Type B pancreatic cell (in vitro differentiated cells): ENCODE measurements around the gene PIP5K1C. TPM values are rescaled to one million over a fixed set of nuclear protein-coding genes. Genes with fewer than 3 reads are reported as not detected.
"Not testable (repeated sequence)": the region's sequence is repeated elsewhere in the genome, so short reads cannot be mapped to it uniquely, and the experiment has no call there.

ENCODE experiments used
- DNase-seq: peaks from one replicate; pipeline ENCODE4 v3.0.0; 2021; ENCODE audit warnings: mixed read lengths; ENCODE audit not compliant: unreplicated experiment; ENCODE audit errors: extremely low spot score
- H3K27ac Mint-ChIP-seq: 2 replicates; pipeline ENCODE4 v1.8.0; 2021; ENCODE audit warnings: mild to moderate bottlenecking, mixed read lengths
- H3K27me3 Mint-ChIP-seq: 2 replicates; pipeline ENCODE4 v1.8.0; 2021; ENCODE audit warnings: mixed read lengths
- H3K36me3 Mint-ChIP-seq: 2 replicates; pipeline ENCODE4 v1.8.0; 2021; ENCODE audit warnings: mixed read lengths
- H3K4me1 Mint-ChIP-seq: one replicate; pipeline ENCODE4 v1.8.0; 2021; ENCODE audit warnings: mixed read lengths; ENCODE audit not compliant: unreplicated experiment
- H3K4me3 Mint-ChIP-seq: 2 replicates; pipeline ENCODE4 v1.8.0; 2021; ENCODE audit warnings: mild to moderate bottlenecking, mixed read lengths
- H3K9me3 Mint-ChIP-seq: 2 replicates; pipeline ENCODE4 v1.8.0; 2021; ENCODE audit warnings: mixed read lengths
- CTCF ChIP-seq: fragments of 200-600 bp; sonication (generic); conservative IDR thresholded peaks from 2 replicates; pipeline ENCODE4 v1.5.0; 2021; ENCODE audit warnings: antibody characterized with exemption, mild to moderate bottlenecking
- total RNA-seq: library from RNA; stranded (reverse); gene quantifications from 2 replicates; pipeline ENCODE4 v1.2.1, GENCODE V29; 2021; ENCODE audit warnings: low replicate concordance

Gene PIP5K1C
- total RNA-seq, 1 donor from 2014 or later = 44.5 TPM

- no peak for DNase-seq
- no peak overlapping the region for H3K4me3 Mint-ChIP-seq
- no peaks in the 10 kb centered on the region for H3K27me3 Mint-ChIP-seq
- no peak for TF ChIP-seq CTCF
- H3K4me1 Mint-ChIP-seq = no peaks in the 10 kb centered on the region
- H3K9me3 Mint-ChIP-seq = no peaks in the 10 kb centered on the region
- H3K36me3 Mint-ChIP-seq = no peaks in the 10 kb centered on the region
- no peak overlapping the region for H3K27ac Mint-ChIP-seq
These were observed 66.7 kb downstream of the PIP5K1C start for GRCh38 chr19:3633559-3633988.

- H3K27me3 Mint-ChIP-seq = no peaks in the 10 kb centered on the region
These were observed 67.3 kb downstream of the PIP5K1C start for GRCh38 chr19:3632739-3633558.

GRCh38 chr19:3632098-3632497 lies 68.2 kb downstream of the PIP5K1C start:
- no peaks in the 10 kb centered on the region for H3K9me3 Mint-ChIP-seq
- no peak overlapping the region for H3K27ac Mint-ChIP-seq
- no peak for DNase-seq
- peaks cover under 1% of the 10 kb centered on the region for H3K36me3 Mint-ChIP-seq
- no peak overlapping the region for H3K4me3 Mint-ChIP-seq
- no peak for TF ChIP-seq CTCF
- H3K27me3 Mint-ChIP-seq = no peaks in the 10 kb centered on the region
- H3K4me1 Mint-ChIP-seq = peaks cover 1% of the 10 kb centered on the region

More at GRCh38 chr19:3632739-3633558, 67.3 kb downstream of the PIP5K1C start:
- DNase-seq = no peak
- H3K27ac Mint-ChIP-seq = no peak overlapping the region
- no peak for TF ChIP-seq CTCF
- H3K36me3 Mint-ChIP-seq = no peaks in the 10 kb centered on the region
- H3K4me1 Mint-ChIP-seq = no peaks in the 10 kb centered on the region
- no peaks in the 10 kb centered on the region for H3K9me3 Mint-ChIP-seq
- H3K4me3 Mint-ChIP-seq = no peak overlapping the region

- Mint-ChIP-seq H3K4me3 (no peak overlapping the region), H3K27ac (no peak overlapping the region), H3K9me3 (no peaks in the 10 kb centered on the region), H3K27me3 (no peaks in the 10 kb centered on the region), H3K36me3 (peaks cover 4% of the 10 kb centered on the region), H3K4me1 (peaks cover 7% of the 10 kb centered on the region)
- DNase-seq = no peak
- TF ChIP-seq CTCF = no peak
These were observed 69.0 kb downstream of the PIP5K1C start for GRCh38 chr19:3631053-3631861.

GRCh38 chr19:3628766-3629165 lies 71.5 kb downstream of the PIP5K1C start:
- not testable (repeated sequence) for H3K27ac Mint-ChIP-seq, H3K9me3 Mint-ChIP-seq, H3K36me3 Mint-ChIP-seq, H3K4me3 Mint-ChIP-seq, H3K27me3 Mint-ChIP-seq, DNase-seq
- H3K4me1 Mint-ChIP-seq = peaks cover 20% of the 10 kb centered on the region

- H3K27me3 Mint-ChIP-seq = no peaks in the 10 kb centered on the region
- H3K4me1 Mint-ChIP-seq = peaks cover 20% of the 10 kb centered on the region
- no peak for TF ChIP-seq CTCF
- H3K9me3 Mint-ChIP-seq = no peaks in the 10 kb centered on the region
- peaks cover 4% of the 10 kb centered on the region for H3K36me3 Mint-ChIP-seq
- H3K27ac Mint-ChIP-seq = peak overlapping the region; percentile 99
- H3K4me3 Mint-ChIP-seq = peak overlapping the region; percentile 93
- DNase-seq = no peak
These were observed 72.9 kb downstream of the PIP5K1C start for GRCh38 chr19:3627351-3627723.
